ENCODE results near the gene PLEKHA1.

DNA sequence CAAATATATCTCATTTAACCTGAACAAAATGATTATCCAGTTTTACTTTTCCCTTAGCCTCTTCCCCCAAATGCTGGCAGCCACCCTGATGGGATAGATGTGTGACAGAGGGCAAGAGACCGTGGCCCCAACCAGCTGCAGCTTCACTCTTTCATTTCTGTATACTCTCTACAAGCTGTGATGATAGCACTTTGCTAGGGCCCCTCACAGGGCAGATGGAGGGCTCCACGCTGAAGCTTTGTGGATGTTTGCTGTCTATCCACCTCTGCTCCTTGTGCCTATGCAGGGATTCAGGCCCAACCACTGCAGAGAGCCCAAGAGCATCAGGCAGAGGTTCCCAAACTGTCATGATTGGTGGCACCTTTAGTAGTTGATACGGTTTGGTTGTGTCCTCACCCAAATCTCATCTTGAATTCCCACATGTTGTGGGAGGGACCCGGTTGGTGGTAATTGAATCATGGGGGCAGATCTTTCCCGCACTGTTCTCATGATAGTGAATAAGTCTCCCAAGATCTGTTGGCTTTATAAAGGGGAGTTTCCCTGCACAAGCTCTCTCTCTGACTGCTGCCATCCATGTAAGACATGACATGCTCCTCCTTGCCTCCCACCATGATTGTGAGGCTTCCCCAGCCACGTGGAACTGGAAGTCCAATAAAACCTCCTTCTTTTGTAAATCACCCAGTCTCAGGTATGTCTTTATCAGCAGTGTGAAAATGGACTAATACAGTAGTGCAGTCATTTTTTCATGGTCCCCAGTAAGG lies 107.0 kb downstream of the PLEKHA1 start:
- no peak for TF ChIP-seq MAFK (IDR thresholded peaks at IDR 0.05; ENCODE audit: low read depth, low read length)
- TF ChIP-seq RAD21 (IDR thresholded peaks at IDR 0.05; ENCODE audit: low read length), result no peak
- TF ChIP-seq, protein P1, sequence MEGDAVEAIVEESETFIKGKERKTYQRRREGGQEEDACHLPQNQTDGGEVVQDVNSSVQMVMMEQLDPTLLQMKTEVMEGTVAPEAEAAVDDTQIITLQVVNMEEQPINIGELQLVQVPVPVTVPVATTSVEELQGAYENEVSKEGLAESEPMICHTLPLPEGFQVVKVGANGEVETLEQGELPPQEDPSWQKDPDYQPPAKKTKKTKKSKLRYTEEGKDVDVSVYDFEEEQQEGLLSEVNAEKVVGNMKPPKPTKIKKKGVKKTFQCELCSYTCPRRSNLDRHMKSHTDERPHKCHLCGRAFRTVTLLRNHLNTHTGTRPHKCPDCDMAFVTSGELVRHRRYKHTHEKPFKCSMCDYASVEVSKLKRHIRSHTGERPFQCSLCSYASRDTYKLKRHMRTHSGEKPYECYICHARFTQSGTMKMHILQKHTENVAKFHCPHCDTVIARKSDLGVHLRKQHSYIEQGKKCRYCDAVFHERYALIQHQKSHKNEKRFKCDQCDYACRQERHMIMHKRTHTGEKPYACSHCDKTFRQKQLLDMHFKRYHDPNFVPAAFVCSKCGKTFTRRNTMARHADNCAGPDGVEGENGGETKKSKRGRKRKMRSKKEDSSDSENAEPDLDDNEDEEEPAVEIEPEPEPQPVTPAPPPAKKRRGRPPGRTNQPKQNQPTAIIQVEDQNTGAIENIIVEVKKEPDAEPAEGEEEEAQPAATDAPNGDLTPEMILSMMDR (conservative IDR thresholded peaks at IDR 0.05; ENCODE audit: low read depth, low read length), result no peak
